ENCODE data around the gene MRPL9.

The MRPL9 gene

GRCh38 chr1:151711044-151711800 lies 52.1 kb downstream of the MRPL9 start:
- H3K4me3 ChIP-seq (ENCODE audit: low read depth, low read length): no peak overlapping the region

GRCh38 chr1:151710187-151710840 lies 53.0 kb downstream of the MRPL9 start:
- H3K36me3 ChIP-seq: peaks cover 5% of the 10 kb centered on the region
- peak; percentile 91 for DNase-seq
- peaks cover 15% of the 10 kb centered on the region for H3K4me1 ChIP-seq
- H3K9me3 ChIP-seq: no peaks in the 10 kb centered on the region
- H3K27me3 ChIP-seq: no peaks in the 10 kb centered on the region
- no peak for TF ChIP-seq CTCF (IDR thresholded peaks at IDR 0.05; ENCODE audit: low read depth, low read length)
- no peak overlapping the region for H3K4me3 ChIP-seq (ENCODE audit: low read depth, low read length)

More at GRCh38 chr1:151711044-151711800, 52.1 kb downstream of the MRPL9 start:
- Histone ChIP-seq H3K27me3 (no peaks in the 10 kb centered on the region), H3K9me3 (no peaks in the 10 kb centered on the region), H3K4me1 (peaks cover 22% of the 10 kb centered on the region), H3K36me3 (peaks cover 5% of the 10 kb centered on the region)
- no peak for TF ChIP-seq CTCF (IDR thresholded peaks at IDR 0.05; ENCODE audit: low read depth, low read length)
- DNase-seq: no peak
